AG04450 (cell line): ENCODE data around the gene TOX2. TPM values are rescaled to one million over a fixed set of nuclear protein-coding genes. Genes with fewer than 3 reads are reported as not detected.

Experiments used
- CTCF ChIA-PET: fragments of 300-600, 350-600 bp; formaldehyde crosslinking; extraction: SDS; loops from one replicate; lab custom pipeline; 2022; ENCODE audit warnings: antibody characterized with exemption, inconsistent platforms; lab: Charles Lee
- POLR2A ChIA-PET: fragments of 350-600 bp; formaldehyde crosslinking; extraction: SDS; loops from one replicate; lab custom pipeline; 2021; ENCODE audit warnings: antibody characterized with exemption, inconsistent platforms; lab: Yijun Ruan, JAX
- DNase-seq: peaks from one replicate; pipeline ENCODE4 v3.0.0-alpha.2; 2011; ENCODE audit warnings: low read depth, low spot score
- H3K27ac ChIP-seq: one replicate; pipeline ENCODE4 v1.5.1; 2012; ENCODE audit warnings: low read depth, low read length, control low read depth
- H3K27me3 ChIP-seq: one replicate; pipeline ENCODE4 v1.6.0; 2012; ENCODE audit warnings: low read length; ENCODE audit not compliant: control insufficient read depth, insufficient read depth
- H3K4me3 ChIP-seq: 2 replicates; pipeline ENCODE4 v1.5.1; 2011; ENCODE audit warnings: mild to moderate bottlenecking, low read depth, low read length, control low read depth
- H3K9me3 ChIP-seq: 2 replicates; pipeline ENCODE4 v1.5.1; 2012; ENCODE audit warnings: low read length; ENCODE audit not compliant: control insufficient read depth, insufficient read depth
- CTCF ChIP-seq: IDR thresholded peaks from 2 replicates; pipeline ENCODE4 v1.5.1; 2011; ENCODE audit warnings: low read depth, low read length, control low read depth, inconsistent platforms
- polyA plus RNA-seq: library from polyadenylated mRNA; depleted of rRNA; stranded (reverse); fragments of >200 nt; gene quantifications from 2 replicates; pipeline ENCODE4 v1.2.3, GENCODE V29; 2011; rRNA removed
- small RNA-seq: library from RNA; depleted of rRNA; stranded (forward); fragments of <200 nt; gene quantifications from one replicate; pipeline ENCODE3, GENCODE V24; 2012; ENCODE audit warnings: low read depth; ENCODE audit not compliant: insufficient read length

The TOX2 gene
- polyA plus RNA-seq, 1 experiment, result 10.6 TPM

DNA sequence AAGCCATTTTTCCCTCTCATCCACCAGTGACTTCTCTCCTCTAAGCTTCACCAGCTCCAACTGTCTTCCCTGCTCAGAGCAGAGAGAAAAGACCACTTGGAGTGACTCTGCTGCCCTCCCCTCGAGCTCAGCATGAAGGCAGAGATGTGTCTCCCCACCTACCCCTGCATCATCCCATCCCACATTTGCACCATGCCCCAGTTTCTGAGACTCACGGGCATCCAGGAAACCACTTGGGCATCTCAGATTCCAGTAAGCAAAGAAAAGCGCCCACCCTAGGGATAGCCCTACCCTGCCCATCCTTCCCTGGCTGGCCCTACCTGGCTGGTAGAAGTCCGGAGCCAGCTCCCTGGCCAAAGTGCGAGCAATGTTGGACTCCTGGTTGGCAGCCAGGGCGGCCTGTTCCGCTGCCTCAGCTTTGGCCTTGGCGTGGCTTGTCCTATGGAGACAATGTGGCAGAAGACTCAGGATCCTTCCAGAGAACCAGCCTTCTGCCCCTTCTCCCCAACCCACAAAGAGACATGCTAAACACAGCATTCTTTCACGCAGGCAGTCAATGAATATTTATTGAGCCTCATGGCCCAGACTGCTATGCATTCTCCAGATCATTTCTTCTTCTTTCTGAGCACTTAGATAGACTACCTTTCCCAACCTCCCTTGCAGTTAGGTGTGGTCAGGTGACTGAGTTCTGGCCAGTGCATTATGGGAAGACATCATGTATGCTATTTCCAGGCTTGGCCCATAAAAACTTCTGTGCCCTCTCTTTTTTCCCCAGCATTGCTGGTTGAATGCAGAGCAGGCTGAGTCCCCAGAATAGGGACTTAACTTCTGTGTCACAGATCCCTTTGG, 203.8 kb downstream of the TOX2 start:
- Histone ChIP-seq H3K9me3 (no peaks in the 10 kb centered on the region), H3K4me3 (no peak overlapping the region), H3K27me3 (peaks cover 9% of the 10 kb centered on the region), H3K27ac (no peak overlapping the region)
- TF ChIP-seq CTCF, result no peak
- ChIA-PET CTCF (interaction anchor here (0.7 to 11.9 kb wide), 15 partner anchors 10 to 341 kb away, joined by 3 to 402 read pairs (median 17); partner anchors contain the start of genes FITM2 and JPH2), POLR2A (no interaction called here)
- DNase-seq, result no peak

Small RNA genes lying within 50 kb of the gene (small RNA-seq; reads per million reads assigned to genes)
- gene RN7SL443P, result not detected

Other genes with a start within 250 kb of the TOX2 start
- 1.7 and 2.5 TPM in 2 replicates for gene MYBL2, start 247.7 kb upstream of the TOX2 start, polyA plus RNA-seq
- gene GTSF1L, start 187.8 kb upstream of the TOX2 start, polyA plus RNA-seq, result not detected in 2 replicates